ENCODE results near the gene PREPL. TPM values are rescaled to one million over a fixed set of nuclear protein-coding genes. Genes with fewer than 3 reads are reported as not detected.

The PREPL gene
- total and polyA plus RNA-seq, 2 donors (not counting 3 experiments of a cell fraction or from before 2014, with no cell fraction given): 10.1 to 25.7 TPM

DNA sequence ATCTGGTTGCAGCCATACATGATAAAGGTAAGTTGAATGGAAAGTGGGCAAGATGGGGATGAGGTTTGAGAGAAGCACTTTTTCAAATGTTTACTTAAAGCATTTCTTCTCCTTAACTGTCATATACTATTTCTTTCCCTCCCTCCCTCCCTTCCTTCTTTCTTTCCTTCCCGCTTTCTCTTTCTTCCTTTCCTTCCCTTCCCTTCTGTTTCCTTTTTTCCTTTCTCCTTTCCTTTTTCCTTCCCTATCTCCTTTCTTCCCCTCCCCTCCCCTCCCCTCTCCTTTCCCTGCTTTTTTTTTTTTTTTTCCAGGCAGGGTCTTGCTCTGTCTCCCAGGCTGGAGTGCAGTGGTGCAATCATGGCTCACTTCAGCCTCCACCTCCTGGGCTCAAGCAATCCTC lies 80.4 kb downstream of the PREPL start:
- intact Hi-C loops (cut with micrococcal nuclease) (no loop called here), dilution Hi-C loops (cut with MboI; ENCODE audit: extremely low pct_ligation_motif_present, low sequenced_read_pairs) (no loop called here)
- FAIRE-seq: no peak
- POLR2A ChIA-PET: no interaction called here
- Histone ChIP-seq H3K4me3 (replicated peaks in 1 of 3; ENCODE audit: insufficient read depth in 1 of 3, low read depth in 1 of 3, low read length in 3 of 3) (no peak overlapping the region), H3K9ac (replicated peaks; ENCODE audit: extremely low read depth, insufficient read depth, low read length) (no peak overlapping the region), H3K36me3 (ENCODE audit: control insufficient read depth in 2 of 2, extremely low read depth in 1 of 2, insufficient read depth in 2 of 2, low read length in 2 of 2) (no peaks in the 10 kb centered on the region), H3K4me2 (ENCODE audit: insufficient read depth, low read length) (no peak overlapping the region), H3K27me3 (ENCODE audit: control insufficient read depth in 2 of 2, insufficient read depth in 2 of 2, low read length in 2 of 2) (peaks cover 0 to 2% of the 10 kb centered on the region in 2 experiments), H4K20me1 (replicated peaks; ENCODE audit: control insufficient read depth, extremely low read depth, insufficient read depth, low read length) (no peaks in the 10 kb centered on the region), H3K79me2 (ENCODE audit: control insufficient read depth, insufficient read depth, low read length) (no peaks in the 10 kb centered on the region), H3K4me1 (ENCODE audit: control insufficient read depth, extremely low read depth, insufficient read depth, low read length) (no peaks in the 10 kb centered on the region), H2AFZ (ENCODE audit: low read depth, low read length) (no peak overlapping the region), H3K27ac (ENCODE audit: insufficient read depth, low read depth, low read length) (no peak overlapping the region), H3K9me1 (replicated peaks; ENCODE audit: control insufficient read depth, extremely low read depth, insufficient read depth, low read length) (no peaks in the 10 kb centered on the region), H3K9me3 (replicated peaks; ENCODE audit: control insufficient read depth, insufficient read depth, low read length) (no peaks in the 10 kb centered on the region)
- TF ChIP-seq EZH2 (IDR thresholded peaks at IDR 0.05; ENCODE audit: borderline replicate concordance, low read depth, low read length, severe bottlenecking) (no peak), POLR2A (IDR thresholded peaks at IDR 0.05; ENCODE audit: low read depth, low read length) (no peak), POLR2AphosphoS5 (IDR thresholded peaks at IDR 0.05; ENCODE audit: insufficient read depth, low read depth, low read length) (no peak)
- TF ChIP-seq, protein P1, sequence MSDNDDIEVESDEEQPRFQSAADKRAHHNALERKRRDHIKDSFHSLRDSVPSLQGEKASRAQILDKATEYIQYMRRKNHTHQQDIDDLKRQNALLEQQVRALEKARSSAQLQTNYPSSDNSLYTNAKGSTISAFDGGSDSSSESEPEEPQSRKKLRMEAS (IDR thresholded peaks at IDR 0.05; ENCODE audit: insufficient read depth, insufficient read length): no peak
- no TSS peak for BruUV-seq (replicated peaks)
- CTCF ChIA-PET: no interaction called here
- no peak for DNase-seq (ENCODE audit: low read depth, low spot score)

DNA sequence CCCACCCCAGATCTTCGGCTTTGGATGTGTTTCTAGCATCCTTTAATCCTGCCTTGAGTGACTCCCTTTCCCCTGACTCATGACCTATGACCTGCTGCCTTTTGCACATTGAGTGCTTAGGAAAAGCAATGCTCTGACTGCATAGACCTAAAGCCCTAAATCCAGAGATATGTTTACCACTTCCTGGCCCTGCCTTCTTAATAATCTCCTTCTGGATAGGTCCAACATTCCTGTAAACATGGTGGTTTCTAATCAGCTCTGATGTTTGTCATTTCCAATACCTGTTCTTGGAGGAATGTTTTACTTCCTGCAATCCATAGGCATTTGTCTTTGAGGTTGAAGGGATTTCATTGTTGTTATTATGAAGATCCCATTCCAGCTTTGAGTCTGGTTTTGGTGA lies 83.8 kb downstream of the PREPL start:
- Histone ChIP-seq H2AFZ (ENCODE audit: low read depth, low read length) (no peak overlapping the region), H3K79me2 (ENCODE audit: control insufficient read depth, insufficient read depth, low read length) (no peaks in the 10 kb centered on the region), H3K4me3 (replicated peaks in 1 of 3; ENCODE audit: insufficient read depth in 1 of 3, low read depth in 1 of 3, low read length in 3 of 3) (no peak overlapping the region), H3K4me1 (ENCODE audit: control insufficient read depth, extremely low read depth, insufficient read depth, low read length) (no peaks in the 10 kb centered on the region), H3K27ac (ENCODE audit: insufficient read depth, low read depth, low read length) (no peak overlapping the region), H4K20me1 (replicated peaks; ENCODE audit: control insufficient read depth, extremely low read depth, insufficient read depth, low read length) (no peaks in the 10 kb centered on the region), H3K9ac (replicated peaks; ENCODE audit: extremely low read depth, insufficient read depth, low read length) (no peak overlapping the region), H3K9me1 (replicated peaks; ENCODE audit: control insufficient read depth, extremely low read depth, insufficient read depth, low read length) (no peaks in the 10 kb centered on the region), H3K4me2 (ENCODE audit: insufficient read depth, low read length) (no peak overlapping the region), H3K9me3 (replicated peaks; ENCODE audit: control insufficient read depth, insufficient read depth, low read length) (no peaks in the 10 kb centered on the region), H3K36me3 (ENCODE audit: control insufficient read depth in 2 of 2, extremely low read depth in 1 of 2, insufficient read depth in 2 of 2, low read length in 2 of 2) (no peaks in the 10 kb centered on the region), H3K27me3 (ENCODE audit: control insufficient read depth in 2 of 2, insufficient read depth in 2 of 2, low read length in 2 of 2) (no peaks in the 10 kb centered on the region)
- ChIA-PET CTCF (interaction anchor here (0.6 to 0.8 kb wide), 2 partner anchors 233 to 674 kb away, joined by 3 read pairs; no protein-coding TSS in a partner anchor), POLR2A (no interaction called here)
- intact Hi-C loops (cut with micrococcal nuclease) (no loop called here), dilution Hi-C loops (cut with MboI; ENCODE audit: extremely low pct_ligation_motif_present, low sequenced_read_pairs) (no loop called here)
- DNase-seq (ENCODE audit: low read depth, low spot score) (no peak), FAIRE-seq (no peak)
- no TSS peak for BruUV-seq (replicated peaks)
- TF ChIP-seq MYC (IDR thresholded peaks at IDR 0.05; ENCODE audit: low read depth, low read length): no peak
- TF ChIP-seq EZH2 (IDR thresholded peaks at IDR 0.05; ENCODE audit: borderline replicate concordance, low read depth, low read length, severe bottlenecking): no peak
- TF ChIP-seq, protein P1 (IDR thresholded peaks at IDR 0.05; ENCODE audit: insufficient read depth, insufficient read length): no peak
- no peak for TF ChIP-seq POLR2A (IDR thresholded peaks at IDR 0.05; ENCODE audit: low read depth, low read length)
- TF ChIP-seq JUN (IDR thresholded peaks at IDR 0.05; ENCODE audit: borderline replicate concordance, insufficient read depth, insufficient read length, low read depth): no peak
- no peak for TF ChIP-seq POLR2AphosphoS5 (IDR thresholded peaks at IDR 0.05; ENCODE audit: insufficient read depth, low read depth, low read length)

Data from endothelial cell of umbilical vein (primary cell).